NCI-H510A (cell line): ENCODE results near the gene DIAPH2.
"Not testable (repeated sequence)": the region's sequence is repeated elsewhere in the genome, so short reads cannot be mapped to it uniquely, and the experiment has no call there.

Experiments
- DNase-seq: peaks from one replicate; lab custom pipeline; 2025; lab: John Stamatoyannopoulos, UW

Gene DIAPH2

DNA sequence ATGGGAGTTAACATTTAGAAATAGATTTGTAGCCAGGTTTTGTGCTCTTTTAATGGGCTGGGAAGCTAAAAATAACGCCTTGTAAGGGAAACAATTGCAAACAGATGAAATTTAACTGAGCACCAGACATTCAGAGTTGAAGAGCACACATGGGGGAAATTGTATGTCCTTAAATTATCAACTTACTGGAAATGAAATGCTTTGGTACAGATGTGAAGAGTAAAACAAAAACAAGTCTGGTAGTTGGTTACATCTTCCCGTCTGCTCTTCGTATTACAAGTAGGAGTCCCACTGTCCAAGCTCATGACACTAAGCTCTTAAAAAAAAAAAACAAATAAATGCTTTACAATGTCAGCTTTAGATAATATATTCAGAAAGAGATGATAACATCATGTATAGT is 139.5 kb downstream of the DIAPH2 start:
- no peak for DNase-seq

DNA sequence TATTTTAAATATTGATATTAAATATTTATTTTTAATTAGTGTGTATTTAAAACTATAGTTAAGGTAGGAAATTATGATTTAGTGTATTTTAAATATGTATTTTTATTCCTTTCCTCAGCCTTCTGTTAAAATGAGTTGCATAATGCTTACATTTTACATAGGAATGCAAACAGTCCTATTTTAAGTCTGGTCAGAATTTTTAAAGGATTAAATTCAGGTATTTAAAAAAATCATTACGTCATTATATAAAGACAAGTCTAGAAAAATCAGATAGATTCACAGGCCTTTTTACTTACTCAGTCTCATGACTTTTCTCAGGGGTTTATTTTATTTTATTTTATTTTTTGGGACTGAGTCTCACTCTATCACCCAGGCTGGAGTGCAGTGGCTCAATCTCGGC is 148.7 kb downstream of the DIAPH2 start:
- no peak for DNase-seq

DNA sequence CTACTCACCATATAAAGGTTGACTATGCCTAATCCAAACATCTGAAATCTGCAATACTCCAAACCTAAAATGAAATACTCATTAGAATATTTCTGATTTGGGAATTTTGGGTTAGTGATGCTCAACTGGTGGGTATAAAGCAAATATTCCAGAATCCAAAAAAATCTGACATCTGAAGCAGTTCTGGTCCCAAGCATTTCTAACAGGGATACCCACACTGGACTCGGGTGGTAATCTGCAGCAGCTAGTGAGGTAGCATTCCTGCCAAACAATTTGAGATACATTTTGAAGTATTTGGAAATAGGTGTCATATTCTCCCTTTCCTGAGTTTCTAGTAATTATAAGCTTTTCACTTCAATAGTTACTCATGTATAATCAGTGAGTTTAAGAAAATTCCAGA is 149.5 kb downstream of the DIAPH2 start:
- no peak for DNase-seq

DNA sequence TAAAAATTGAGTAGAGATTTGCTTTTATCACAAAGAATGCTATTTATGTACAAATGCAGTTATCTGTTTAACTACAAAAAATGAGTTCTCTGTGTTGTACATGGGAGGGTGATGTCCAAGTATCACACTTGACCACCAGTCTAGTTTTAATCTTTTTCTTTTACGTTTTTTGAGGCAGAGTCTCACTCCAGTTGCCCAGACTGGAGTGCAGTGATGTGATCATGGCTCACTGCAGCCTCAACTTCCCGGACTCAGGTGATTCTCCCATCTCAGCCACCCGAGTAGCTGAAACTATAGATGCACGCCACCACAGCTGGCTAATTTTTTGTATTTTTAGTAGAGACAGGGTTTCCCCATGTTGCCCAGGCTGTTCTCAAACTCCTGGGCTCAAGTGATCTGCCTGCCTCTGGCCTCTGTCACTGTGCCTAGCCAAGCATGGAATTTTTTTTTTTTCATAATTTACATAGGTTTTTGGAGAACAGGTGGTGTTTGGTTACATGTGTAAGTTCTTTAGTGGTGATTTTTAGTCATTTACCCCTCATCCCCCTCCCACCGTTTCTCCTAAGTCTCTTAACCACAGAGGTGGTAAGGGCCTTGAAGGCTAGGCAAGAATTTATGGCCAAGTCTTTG is 151.1 kb downstream of the DIAPH2 start:
- no peak for DNase-seq

DNA sequence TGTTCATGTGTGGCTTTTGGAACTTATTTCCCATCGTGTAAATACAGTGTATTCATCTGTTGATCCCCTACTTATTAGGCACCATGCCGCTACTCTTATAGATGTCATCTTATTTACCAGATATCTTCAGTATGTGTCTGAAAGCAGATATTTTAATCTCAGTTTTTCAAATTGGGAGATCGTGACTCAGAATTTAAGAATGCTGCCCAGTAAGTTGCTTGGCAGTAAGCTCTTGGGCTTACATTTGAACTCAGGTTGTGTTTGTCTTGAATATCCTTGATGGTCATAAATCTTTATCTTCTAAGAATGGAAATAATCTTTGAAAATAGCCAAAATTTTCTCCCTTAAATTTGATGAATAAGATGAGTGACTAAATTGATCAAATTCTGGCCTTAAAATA is 153.2 kb downstream of the DIAPH2 start:
- no peak for DNase-seq

DNA sequence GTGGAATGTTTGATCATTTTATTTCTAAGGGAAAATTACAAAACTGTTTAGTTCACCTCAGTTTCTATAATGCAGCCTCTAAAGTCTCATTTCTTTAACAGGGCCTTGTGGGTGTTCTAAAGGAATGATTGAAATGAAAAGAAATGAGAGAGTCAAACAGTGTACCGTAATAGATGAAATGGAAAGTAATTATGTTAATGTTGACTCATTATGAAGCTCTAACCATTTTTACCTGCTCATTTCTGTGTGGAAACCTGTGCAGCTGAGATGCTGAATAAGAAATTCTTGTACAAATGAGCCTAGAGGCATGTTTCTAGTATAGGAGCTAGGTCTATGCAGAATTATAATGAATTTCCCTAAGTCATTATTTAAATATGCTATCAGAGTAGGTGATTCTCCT is 153.9 kb downstream of the DIAPH2 start:
- no peak for DNase-seq

DNA sequence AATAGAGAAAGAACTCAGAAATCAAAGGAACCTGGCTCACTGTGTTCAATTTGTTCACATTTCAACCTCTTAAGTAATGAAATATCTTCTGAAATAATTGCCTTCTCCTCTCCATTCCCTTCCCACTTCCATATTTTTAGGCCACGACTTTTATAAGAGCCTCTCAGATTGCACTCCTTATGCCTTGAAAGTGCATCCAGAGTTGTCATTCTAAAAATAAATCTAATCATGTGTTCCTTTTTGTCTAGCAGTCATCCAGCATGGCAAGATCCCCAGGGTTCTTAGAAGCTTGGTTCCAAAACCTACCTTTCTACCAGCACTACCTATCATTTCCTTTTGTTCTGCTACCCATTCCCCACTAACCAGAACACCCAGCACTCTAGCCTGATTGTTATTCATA is 156.7 kb downstream of the DIAPH2 start:
- DNase-seq, result no peak

DNA sequence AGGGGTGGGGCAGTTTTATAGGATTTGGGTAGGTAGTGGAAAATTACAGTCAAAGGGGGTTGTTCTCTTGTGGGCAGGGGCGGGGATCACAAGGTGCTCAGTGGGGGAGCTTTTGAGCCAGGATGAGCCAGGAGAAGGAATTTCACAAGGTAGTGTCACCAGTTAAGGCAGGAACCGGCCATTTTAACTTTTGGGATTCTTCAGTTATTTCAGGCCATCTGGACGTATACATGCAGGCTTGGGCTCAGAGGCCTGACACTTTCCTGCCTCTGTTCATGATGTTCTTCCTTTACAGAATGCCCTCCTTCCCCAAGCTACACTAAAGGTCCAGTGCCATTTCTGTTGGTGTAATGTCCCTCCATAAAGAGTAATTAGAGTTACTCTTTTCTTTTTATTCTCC is 157.2 kb downstream of the DIAPH2 start:
- DNase-seq, result not testable (repeated sequence)

DNA sequence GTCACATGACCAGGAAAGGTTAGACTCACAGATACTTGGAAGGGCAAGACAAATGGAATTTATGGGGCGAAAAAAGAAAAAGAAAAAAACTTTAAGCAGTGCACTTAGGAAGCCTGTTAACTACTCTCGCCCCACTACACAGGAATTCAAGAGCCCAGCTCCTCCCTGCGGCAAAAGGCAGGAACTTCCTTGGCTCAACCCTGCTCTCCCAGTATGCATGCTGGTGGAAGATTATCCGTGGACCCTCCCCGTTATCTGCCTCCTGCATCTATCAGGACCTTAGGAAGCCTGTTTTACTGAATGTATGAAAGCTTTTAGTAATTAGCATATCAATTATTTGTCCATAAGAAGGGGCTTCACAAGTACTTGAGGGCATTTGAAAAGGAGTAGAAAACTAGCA is 158.9 kb downstream of the DIAPH2 start:
- no peak for DNase-seq

DNA sequence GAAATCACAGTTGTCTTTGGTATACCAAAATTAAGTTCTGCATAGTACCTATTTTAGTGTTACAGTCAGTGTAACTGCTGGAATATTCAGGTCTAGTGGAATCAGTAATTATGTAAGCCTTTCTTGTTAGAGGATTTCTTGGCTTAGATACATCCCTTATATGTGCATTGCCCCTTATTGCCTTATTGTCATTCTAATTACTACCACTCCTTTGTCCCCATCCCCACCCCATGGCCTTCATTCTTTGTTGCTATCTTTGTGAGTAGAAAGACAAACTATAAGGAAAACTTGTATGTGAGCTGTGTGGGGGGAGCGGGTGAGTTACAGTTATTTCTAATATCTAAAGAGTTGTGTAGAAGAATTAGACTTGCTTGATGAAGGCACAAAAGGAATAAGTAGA is 162.2 kb downstream of the DIAPH2 start:
- no peak for DNase-seq

DNA sequence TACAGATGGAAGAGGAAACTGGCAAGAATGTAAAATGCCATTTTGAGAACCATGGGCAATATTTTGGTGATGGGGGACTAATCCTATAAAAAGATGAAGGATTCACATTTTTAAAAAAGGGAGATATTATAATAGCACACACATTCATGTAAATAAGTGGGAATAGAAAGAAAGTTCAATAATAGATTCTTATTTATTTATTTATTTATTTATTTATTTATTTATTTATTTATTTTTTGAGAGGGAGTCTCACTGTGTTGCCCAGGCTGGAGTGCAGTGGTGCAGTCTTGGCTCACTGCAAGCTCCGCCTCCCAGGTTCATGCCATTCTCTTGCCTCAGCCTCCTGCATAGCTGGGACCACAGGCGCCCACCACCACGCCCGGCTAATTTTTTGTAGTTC is 174.8 kb downstream of the DIAPH2 start:
- DNase-seq, result not testable (repeated sequence)

DNA sequence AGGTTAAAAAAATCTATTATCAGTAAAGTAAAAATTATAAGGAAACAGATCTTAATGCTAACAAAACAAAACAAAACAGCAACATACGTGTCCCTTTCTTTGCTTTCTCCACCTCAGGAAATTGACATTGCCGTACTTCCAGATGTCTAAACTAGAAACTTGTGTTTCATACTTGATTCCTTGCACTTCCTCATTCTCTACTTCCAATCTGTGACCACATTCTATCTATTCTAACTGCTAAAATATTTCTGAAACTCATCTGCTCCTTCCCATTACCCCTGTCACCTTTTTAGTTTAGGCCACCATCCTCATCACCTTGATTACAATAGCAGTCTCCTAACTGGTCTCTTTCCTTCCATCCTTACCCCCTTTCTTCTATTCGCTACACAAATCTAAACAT is 176.6 kb downstream of the DIAPH2 start:
- no peak for DNase-seq

DNA sequence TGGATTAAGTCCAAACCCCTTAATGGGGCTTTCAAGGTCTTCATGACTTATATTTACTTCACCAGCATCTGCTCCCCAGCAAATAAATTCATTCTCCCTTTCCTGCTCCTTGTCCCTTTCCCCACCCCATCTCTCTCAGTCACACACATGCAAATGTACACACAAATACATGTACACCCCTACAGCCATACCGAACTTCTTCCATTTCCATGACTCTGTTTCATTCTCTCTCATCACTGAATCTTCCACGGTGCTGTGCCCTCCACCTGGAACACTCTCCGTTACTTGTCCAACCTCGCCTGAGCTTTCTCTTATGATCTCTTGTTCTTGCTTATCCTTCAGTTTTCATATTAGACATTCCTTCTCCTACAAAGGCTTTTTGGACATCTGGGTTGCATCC is 177.0 kb downstream of the DIAPH2 start:
- no peak for DNase-seq

DNA sequence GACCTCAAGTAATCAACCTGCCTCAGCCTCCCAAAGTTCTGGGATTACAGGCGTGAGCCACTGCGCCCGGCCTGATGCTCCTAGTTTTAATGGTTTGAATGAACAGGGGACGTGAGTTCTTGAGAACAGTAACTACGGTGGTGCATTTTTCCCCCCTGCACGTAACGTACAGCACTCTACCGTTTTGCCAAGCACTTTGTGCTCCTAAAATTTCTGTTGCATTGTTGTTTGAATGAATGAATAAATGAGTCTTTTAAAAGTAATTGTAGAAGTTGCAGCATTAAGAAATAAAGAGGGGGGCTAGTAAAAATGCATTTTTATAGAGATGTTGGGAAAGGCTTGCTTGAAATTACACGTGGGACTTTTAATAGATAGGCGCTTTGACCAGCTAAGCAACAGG is 199.0 kb downstream of the DIAPH2 start, which contains the start of gene RPA4:
TSS of gene RPA4 (plus strand) at position 301 of the 400 bp plus-strand sequence. CDS start 403 bp downstream, outside the sequence.
- DNase-seq, result no peak

DNA sequence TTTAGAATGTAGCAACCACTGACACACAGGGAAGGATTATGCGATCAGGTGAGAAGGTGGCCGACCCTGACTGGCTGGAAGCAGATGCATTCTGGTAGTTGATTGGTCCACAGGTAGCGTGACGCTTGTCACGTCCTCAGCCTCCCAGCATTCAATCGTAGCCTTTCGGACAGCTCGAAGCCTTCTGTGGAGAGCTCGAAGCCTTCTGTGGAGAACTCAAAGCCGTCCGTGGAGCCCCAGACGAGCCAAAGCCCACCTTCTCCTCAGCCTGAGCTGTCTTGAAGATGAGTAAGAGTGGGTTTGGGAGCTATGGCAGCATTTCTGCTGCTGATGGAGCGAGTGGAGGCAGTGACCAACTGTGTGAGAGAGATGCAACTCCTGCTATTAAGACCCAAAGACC is 199.4 kb downstream of the DIAPH2 start:
- DNase-seq, result no peak

DNA sequence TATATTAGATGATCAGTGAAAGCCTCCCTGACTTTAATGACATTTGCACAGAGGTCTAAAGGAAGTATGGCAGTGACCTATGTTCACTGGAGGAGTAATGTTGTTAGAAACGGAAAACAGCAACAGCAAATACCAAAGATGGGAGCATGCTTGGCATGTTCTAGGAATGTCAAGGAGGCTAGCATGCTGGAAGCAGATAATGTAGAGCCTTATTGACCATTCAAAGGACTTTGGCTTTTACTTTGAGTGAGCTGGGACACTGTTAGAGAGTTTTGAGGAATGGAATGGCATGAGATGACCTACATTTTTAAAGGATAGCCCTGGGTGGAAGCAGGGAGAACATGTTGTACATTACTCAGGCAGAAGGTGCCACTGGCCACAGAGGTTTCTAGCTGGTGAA is 205.1 kb downstream of the DIAPH2 start:
- no peak for DNase-seq

DNA sequence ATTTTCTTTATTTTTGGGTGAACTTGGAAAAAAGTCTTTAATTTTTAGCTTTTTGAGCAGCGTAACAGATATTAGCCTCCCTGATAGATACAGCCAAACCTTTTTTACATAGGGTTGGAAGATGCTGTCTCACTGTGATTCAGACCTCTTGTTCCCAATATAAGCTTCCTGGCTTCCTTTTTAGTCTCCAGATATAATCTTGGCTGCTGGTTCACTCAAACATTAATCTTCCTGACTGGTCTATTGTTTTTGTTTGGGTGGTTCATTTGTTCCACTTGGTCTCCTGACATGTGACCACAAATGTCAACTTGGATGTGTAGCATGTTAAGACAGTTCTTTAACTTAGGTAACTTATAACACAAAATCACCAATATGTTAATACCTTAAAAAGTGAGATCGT is 222.1 kb downstream of the DIAPH2 start:
- no peak for DNase-seq

DNA sequence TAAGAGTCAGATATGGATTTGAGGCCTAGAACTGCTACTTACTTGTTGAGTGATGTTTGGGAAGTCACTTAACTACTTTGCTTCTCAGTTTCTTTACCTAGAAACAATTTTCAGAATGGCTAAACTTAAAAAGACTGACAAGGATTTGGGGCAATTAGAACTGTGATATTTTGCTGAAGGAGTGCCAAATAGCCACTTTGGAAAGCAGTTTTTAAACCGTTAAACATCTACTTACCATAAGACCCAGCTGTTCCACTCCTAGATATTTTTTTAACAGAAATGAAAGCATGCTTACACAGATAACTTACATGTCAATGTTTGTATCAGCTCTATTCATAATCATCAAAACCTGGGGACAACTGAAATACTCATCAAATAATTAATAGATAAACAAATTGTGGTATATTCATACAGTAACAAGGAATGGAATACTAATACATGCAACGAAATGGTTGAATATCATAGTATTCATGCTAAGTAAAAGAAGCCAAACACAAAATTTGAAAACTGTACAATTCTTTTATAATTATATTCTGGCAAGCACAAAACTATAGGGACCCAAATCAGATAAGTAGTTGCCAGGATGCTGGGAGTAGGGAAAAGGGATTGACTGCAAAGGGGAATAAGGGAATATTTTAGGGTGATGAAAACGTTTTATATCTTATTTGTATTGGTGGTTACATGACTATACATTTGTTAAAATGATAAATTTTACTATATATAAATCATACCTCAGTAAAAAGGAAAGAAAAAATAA is 223.1 kb downstream of the DIAPH2 start:
- no peak for DNase-seq

DNA sequence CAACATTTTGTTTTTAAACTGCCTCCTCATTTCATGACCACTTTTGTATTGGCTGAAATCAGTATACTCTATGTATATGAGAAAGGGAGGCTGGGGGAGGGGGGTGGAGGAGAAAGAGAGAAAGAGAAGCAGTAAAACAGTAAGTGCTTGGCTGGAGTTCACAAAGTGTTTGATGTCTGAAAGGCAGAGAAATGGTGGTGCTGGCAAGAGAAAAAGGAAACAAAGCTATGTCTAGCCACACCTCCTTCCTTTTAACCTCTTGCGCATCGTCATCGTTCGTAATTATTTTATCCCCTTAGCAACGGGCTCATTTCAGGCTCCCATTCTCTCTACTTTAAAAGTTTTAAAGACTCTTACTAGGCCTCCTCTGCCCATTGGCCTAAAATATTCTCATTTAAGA is 224.6 kb downstream of the DIAPH2 start:
- DNase-seq, result no peak

DNA sequence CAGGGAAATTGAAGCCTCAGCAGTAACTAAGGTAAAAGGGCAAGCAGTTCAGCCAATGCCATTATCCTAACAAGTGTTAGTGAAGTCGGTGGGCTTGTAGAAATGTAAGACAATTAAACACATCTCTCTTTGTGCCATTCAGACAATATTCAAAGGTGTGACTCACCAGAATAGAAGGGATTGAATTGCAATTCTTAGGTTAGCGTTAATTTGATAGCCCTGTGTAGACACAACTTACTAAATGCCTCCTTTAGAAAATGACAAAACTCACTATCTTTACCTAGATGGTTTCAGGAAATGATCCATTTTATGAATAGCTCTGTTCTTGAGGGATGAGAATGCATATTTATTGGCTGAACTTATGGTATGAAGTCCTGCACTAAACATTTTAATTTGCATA is 234.2 kb downstream of the DIAPH2 start:
- DNase-seq, result no peak

DNA sequence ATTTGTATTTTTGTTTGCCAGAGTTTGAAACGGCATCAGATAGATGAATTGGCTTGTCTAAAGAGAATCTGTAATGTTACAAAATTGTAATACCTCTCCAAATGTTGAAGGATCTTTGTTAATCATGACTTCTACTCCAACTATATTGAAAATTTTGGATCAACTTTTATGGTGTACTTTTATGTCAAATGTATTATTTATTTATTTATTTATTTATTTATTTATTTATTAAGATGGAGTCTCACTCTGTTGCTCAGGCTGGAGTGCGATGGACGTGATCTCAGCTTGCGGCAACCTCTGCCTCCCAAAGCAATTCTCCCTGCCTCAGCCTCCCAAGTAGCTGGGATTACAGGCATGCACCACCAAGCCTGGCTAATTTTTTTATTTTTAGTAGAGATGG is 235.0 kb downstream of the DIAPH2 start:
- DNase-seq, result no peak

DNA sequence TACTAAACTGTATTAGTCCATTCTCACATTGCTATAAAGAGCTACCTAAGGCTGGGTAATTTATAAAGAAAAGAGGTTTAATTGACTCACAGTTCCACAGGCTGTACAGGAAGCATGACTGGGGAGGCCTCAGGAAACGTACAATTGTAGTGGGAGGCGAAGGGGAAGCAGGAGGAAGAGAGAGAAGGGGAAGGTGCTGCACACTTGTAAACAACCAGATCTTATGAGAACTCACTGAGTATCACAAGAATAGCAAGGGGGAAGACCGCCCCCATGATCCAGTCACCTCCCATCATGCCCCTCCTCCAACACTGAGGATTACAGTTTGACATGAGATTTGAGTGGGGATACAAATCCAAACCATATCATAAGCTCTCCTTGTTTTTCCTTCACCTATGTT is 239.9 kb downstream of the DIAPH2 start:
- no peak for DNase-seq

DNA sequence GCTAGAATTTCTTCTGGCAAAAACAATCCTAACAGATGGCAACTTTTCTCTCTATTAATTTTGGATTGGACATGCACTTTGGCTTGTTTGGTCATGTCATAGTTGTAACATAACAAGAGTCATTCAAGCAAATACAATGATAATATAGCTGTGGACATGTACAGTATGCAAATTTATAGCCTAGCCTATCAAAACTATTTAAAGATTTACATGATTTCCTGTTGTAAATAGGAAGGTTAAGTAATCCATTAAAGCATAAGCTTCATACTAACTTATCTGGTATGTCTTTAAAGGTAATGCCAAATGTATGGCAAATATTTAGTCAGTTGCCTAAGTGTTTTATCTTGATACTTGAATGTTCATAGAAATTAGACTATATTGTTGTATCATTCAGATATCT is 244.4 kb downstream of the DIAPH2 start:
- DNase-seq, result no peak

DNA sequence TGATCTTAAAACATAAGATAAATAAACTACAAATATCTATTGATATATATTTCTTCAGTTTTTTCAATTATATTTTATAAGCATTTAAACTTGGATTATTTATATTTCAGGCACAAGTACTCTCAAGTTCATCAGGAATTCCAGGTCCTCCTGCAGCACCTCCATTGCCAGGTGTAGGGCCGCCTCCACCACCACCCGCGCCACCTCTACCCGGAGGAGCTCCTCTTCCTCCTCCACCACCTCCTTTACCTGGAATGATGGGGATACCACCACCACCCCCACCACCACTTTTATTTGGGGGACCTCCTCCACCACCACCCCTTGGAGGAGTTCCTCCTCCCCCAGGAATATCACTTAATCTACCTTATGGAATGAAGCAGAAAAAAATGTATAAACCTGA is 273.1 kb downstream of the DIAPH2 start:
- DNase-seq, result no peak
